Measurements from ENCODE around the gene FN1. TPM values are rescaled to one million over a fixed set of nuclear protein-coding genes. Genes with fewer than 3 reads are reported as not detected.

Gene FN1
- total RNA-seq, result 10 to 100 TPM; 21.3 to 64.3 (median 41.7) TPM
- polyA plus RNA-seq, result 10 to 100 TPM; 16.0 to 44.2 (median 40.3) TPM
- long read RNA-seq, donor 1, partial matches to known transcripts, result 12 of 12 reads
- long read RNA-seq, donor 1, other reads (novel, unspliced or antisense), result 0 of 12 reads
- long read RNA-seq, donor 2, full-length matches to known transcripts, result 3 of 14 reads
- long read RNA-seq, donor 2, partial matches to known transcripts, result 8 of 14 reads
- long read RNA-seq, donor 2, other reads (novel, unspliced or antisense), result 3 of 14 reads

DNA sequence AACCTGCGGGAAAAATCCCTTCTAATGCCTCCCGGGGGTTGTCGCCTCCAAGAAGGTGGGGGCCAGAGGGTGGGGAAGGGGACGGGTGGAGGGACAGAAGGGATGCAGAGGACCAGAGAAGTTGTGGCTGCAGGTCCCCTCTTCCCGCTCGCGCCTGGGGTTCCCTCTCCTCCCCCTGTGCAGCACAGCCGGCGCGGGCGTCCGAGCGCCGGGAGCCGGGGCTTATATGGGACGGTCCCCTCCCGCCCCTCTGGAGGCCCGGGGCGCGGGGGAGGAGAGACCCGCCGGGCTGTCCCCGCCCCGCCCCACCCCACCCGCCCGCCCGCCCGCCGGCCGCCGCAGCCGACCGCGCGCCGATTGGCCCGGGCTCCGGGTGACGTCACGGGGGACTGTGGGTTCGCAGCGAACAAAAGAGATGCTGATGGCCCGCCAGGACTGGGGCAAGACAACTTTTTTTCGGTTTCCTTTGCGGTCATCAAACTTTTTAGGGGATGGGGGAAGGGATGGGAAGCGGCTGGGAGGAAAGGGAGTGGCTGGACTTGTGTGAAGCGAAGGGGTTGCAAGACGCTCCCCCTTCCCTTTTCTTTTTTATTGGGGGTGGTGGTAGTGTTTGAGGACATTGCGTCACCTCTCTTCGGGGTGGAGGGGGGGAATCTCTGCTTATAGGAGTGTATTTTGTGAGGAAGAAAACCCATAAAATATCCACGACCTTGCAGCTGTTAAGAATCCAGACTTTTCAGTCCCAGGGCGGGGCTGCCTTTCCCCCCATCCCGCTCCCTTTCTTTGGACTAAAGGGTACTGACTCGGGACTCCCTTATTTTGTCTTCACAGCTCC is at the start of gene FN1:
Gene FN1 (minus strand): TSS at position 199 of the 835 bp plus-strand sequence. CDS start 266 bp downstream, outside the sequence.
- Histone ChIP-seq H3K27ac (peak within 1 kb of the TSS; percentile 76), H3K27me3 (ENCODE audit: insufficient read depth in 3 of 3, low read length in 2 of 3) (peaks cover 0 to 54% (median 2%) of the 10 kb centered on the region in 3 donors), H3K9me3 (no peaks in the 10 kb centered on the region), H3K36me3 (ENCODE audit: insufficient read depth in 1 of 2, low read depth in 1 of 2) (no peaks in the 10 kb centered on the region), H3K4me3 (peak within 1 kb of the TSS; percentile 67), H3K4me1 (peaks cover 9% of the 10 kb centered on the region)
- peak; percentile 70 to 86 (median 78) for ATAC-seq
- TF ChIP-seq, protein P1, sequence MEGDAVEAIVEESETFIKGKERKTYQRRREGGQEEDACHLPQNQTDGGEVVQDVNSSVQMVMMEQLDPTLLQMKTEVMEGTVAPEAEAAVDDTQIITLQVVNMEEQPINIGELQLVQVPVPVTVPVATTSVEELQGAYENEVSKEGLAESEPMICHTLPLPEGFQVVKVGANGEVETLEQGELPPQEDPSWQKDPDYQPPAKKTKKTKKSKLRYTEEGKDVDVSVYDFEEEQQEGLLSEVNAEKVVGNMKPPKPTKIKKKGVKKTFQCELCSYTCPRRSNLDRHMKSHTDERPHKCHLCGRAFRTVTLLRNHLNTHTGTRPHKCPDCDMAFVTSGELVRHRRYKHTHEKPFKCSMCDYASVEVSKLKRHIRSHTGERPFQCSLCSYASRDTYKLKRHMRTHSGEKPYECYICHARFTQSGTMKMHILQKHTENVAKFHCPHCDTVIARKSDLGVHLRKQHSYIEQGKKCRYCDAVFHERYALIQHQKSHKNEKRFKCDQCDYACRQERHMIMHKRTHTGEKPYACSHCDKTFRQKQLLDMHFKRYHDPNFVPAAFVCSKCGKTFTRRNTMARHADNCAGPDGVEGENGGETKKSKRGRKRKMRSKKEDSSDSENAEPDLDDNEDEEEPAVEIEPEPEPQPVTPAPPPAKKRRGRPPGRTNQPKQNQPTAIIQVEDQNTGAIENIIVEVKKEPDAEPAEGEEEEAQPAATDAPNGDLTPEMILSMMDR (IDR thresholded peaks at IDR 0.05), result no peak
- intact Hi-C loops (cut with DNase I), result no loop called here
- WGBS, 3 donors, result 0% methylated on average over 33 to 54 of the region's 54 CpGs
- DNase-seq, result peak; percentile 92 to 93

DNA sequence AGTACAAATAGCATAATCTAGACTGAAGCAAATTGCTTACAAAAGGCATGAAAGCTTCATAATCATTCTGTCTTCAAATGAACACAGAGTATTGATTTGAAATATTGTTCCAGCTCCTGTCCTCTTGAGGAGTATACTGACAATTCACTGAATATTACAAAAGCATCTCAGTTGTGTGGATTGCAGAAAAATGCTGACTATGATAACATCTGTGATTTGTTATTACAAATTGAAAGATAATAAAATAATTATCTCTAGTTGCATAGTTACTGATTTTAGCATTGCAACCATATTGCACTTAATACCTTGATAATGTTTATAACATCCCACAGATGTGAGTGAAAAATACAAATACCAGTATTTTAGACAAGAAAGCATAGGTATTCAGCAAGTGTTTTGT is 49.2 kb upstream of the FN1 start:
- intact Hi-C loops (cut with DNase I), result no loop called here
- no peaks in the 10 kb centered on the region for H3K27me3 ChIP-seq (ENCODE audit: insufficient read depth in 3 of 3, low read length in 2 of 3)
- no peak overlapping the region for H3K4me3 ChIP-seq
- no peak overlapping the region for H3K27ac ChIP-seq
- no peaks in the 10 kb centered on the region for H3K9me3 ChIP-seq
- TF ChIP-seq, protein P1 (IDR thresholded peaks at IDR 0.05), result no peak
- DNase-seq (no peak), ATAC-seq (no peak)
- no peaks in the 10 kb centered on the region for H3K4me1 ChIP-seq
- no peaks in the 10 kb centered on the region for H3K36me3 ChIP-seq (ENCODE audit: insufficient read depth in 1 of 2, low read depth in 1 of 2)

DNA sequence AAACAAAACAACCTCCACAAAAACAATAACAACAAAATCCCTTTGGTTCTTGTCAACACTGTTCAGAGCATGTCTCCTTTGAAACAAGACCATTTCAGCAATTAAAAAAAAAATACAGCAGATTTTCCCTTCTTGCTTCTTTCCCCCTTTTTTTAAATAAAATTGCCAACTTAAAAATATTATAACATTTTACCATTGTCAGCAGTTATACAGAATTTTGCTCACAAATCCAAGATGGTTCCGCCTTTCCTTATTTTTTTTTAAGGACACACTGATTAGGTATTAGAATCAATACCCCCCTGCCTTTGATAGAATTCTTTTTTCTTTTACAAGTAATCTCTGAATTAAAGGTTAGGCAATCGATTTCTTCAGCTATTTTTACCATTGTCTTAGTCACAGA is 48.7 kb upstream of the FN1 start:
- WGBS, 3 donors, result 86 to 89% (median 86%) methylated on average over 2 of the region's 2 CpGs

DNA sequence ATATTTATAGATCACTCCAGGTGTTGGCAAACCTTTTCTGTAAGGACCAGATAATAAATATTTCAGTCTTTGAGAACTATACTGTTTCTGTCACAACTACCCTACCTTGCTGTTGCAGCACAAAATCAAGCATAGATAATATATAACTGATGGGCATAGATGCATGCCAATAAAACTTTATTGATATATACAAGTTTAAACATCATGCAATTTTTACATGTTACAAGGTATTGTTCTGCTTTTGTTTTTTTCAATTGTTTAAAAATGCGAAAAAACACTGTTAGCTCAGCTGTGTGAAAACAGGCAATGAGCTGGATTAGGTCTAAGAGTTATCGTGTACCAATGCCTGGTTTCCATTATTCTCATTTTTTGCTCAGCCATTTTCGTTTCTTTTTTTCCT is 47.6 kb upstream of the FN1 start:
- no peaks in the 10 kb centered on the region for H3K9me3 ChIP-seq
- H3K27me3 ChIP-seq (ENCODE audit: insufficient read depth in 3 of 3, low read length in 2 of 3), result no peaks in the 10 kb centered on the region
- no peaks in the 10 kb centered on the region for H3K4me1 ChIP-seq
- H3K36me3 ChIP-seq (ENCODE audit: insufficient read depth in 1 of 2, low read depth in 1 of 2), result no peaks in the 10 kb centered on the region
- DNase-seq (no peak), ATAC-seq (no peak)
- 89 to 95% (median 93%) methylated on average over 3 of the region's 3 CpGs for WGBS, 3 donors
- intact Hi-C loops (cut with DNase I), result no loop called here
- H3K27ac ChIP-seq, result no peak overlapping the region
- TF ChIP-seq, protein P1 (IDR thresholded peaks at IDR 0.05), result no peak
- no peak overlapping the region for H3K4me3 ChIP-seq

More for the DNA sequence above, 48.7 kb upstream of the FN1 start:
- H3K27me3 ChIP-seq (ENCODE audit: insufficient read depth in 3 of 3, low read length in 2 of 3), result no peaks in the 10 kb centered on the region
- H3K4me1 ChIP-seq, result no peaks in the 10 kb centered on the region
- intact Hi-C loops (cut with DNase I), result no loop called here
- ATAC-seq (no peak), DNase-seq (no peak)
- no peak overlapping the region for H3K4me3 ChIP-seq
- no peaks in the 10 kb centered on the region for H3K9me3 ChIP-seq
- no peaks in the 10 kb centered on the region for H3K36me3 ChIP-seq (ENCODE audit: insufficient read depth in 1 of 2, low read depth in 1 of 2)
- TF ChIP-seq, protein P1 (IDR thresholded peaks at IDR 0.05), result no peak
- H3K27ac ChIP-seq, result no peak overlapping the region
